Ovary (tissue), 3 donors: ENCODE data around the gene SERAC1.

ENCODE experiments used
- EP300 ChIP-seq: sonication (generic); formaldehyde crosslinking; IDR thresholded peaks from one replicate; pipeline ENCODE4 v1.6.1; 2017; ENCODE audit warnings: antibody characterized with exemption
- POLR2A ChIP-seq: fragments of 450-650 bp; IDR thresholded peaks from one replicate; pipeline ENCODE4 v1.6.1; 2017; ENCODE audit warnings: antibody characterized with exemption, mild to moderate bottlenecking, moderate library complexity
- TF ChIP-seq, protein P1 (sequence below), 3 donors: fragments of 450-650 bp in 2 of 3; fragments of 200-600 bp in 1 of 3; IDR thresholded peaks; one replicate each; pipeline versions ENCODE4 v1.5.1 to v1.8.0; 2016 to 2022; ENCODE audit warnings: antibody characterized with exemption in 3 of 3, mild to moderate bottlenecking in 1 of 3
- donor health status: DM: no; HTN: no; CAD: no.

DNA sequence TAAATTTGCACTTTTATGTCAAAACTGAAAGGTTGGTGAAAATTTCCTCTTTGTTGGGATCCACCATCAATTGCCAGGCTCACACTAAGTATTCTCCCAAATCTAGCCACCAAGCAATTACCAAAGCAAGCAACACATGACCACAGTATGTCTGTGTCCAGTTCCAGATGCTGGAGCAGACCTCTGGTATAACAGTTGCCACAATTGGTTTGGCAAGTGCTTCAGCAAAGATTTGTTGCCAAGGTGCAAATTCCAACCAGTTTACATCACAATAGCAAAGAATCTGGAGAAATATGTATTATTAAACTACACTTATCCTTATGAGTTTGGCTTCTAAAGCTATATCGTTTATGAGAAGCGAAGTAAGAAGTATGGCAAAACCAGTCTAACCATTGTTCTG is 6.5 kb upstream of the SERAC1 start:
- TF ChIP-seq, protein P1, sequence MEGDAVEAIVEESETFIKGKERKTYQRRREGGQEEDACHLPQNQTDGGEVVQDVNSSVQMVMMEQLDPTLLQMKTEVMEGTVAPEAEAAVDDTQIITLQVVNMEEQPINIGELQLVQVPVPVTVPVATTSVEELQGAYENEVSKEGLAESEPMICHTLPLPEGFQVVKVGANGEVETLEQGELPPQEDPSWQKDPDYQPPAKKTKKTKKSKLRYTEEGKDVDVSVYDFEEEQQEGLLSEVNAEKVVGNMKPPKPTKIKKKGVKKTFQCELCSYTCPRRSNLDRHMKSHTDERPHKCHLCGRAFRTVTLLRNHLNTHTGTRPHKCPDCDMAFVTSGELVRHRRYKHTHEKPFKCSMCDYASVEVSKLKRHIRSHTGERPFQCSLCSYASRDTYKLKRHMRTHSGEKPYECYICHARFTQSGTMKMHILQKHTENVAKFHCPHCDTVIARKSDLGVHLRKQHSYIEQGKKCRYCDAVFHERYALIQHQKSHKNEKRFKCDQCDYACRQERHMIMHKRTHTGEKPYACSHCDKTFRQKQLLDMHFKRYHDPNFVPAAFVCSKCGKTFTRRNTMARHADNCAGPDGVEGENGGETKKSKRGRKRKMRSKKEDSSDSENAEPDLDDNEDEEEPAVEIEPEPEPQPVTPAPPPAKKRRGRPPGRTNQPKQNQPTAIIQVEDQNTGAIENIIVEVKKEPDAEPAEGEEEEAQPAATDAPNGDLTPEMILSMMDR (IDR thresholded peaks at IDR 0.05) = no peak
- TF ChIP-seq POLR2A (no peak), EP300 (no peak)
